HepG2 (cell line): ENCODE data around the gene CCDC57. TPM values are rescaled to one million over a fixed set of nuclear protein-coding genes. Genes with fewer than 3 reads are reported as not detected.
A peak's percentile ranks its signal among the peaks of the same experiment; 100 is the strongest.

Experiments
- HINFP ChIP-seq: sonication (generic); formaldehyde crosslinking; IDR thresholded peaks from 2 replicates; pipeline ENCODE4 v1.4.0; 2020; ENCODE audit warnings: low read depth, mild to moderate bottlenecking, missing genetic modification reagents
- PHF5A ChIP-seq: IDR thresholded peaks from one replicate; pipeline ENCODE4 v1.6.1; 2018; ENCODE audit warnings: low read depth, missing genetic modification reagents; ENCODE audit not compliant: unreplicated experiment
- SNAPC4 ChIP-seq: sonication (generic); formaldehyde crosslinking; IDR thresholded peaks from 2 replicates; pipeline ENCODE4 v1.4.0; 2020; ENCODE audit warnings: mild to moderate bottlenecking, missing genetic modification reagents
- YEATS2 ChIP-seq: sonication (generic); formaldehyde crosslinking; IDR thresholded peaks from 2 replicates; pipeline ENCODE4 v1.4.0; 2020; ENCODE audit warnings: missing genetic modification reagents, borderline replicate concordance
- ZBTB44 ChIP-seq: sonication (generic); formaldehyde crosslinking; IDR thresholded peaks from 2 replicates; pipeline ENCODE4 v1.4.0; 2020; ENCODE audit warnings: missing genetic modification reagents
- ZNF17 ChIP-seq: sonication (generic); formaldehyde crosslinking; IDR thresholded peaks from 2 replicates; pipeline ENCODE4 v1.5.0; 2020; ENCODE audit warnings: mild to moderate bottlenecking, missing genetic modification reagents
- ZNF280D ChIP-seq: sonication (generic); formaldehyde crosslinking; IDR thresholded peaks from 2 replicates; pipeline ENCODE4 v1.5.1; 2020; ENCODE audit warnings: mild to moderate bottlenecking, missing genetic modification reagents
- ZNF501 ChIP-seq: sonication (generic); formaldehyde crosslinking; IDR thresholded peaks from 2 replicates; pipeline ENCODE4 v1.5.1; 2020; ENCODE audit warnings: mild to moderate bottlenecking, moderate library complexity, missing genetic modification reagents
- ZNF556 ChIP-seq: sonication (generic); formaldehyde crosslinking; IDR thresholded peaks from 2 replicates; pipeline ENCODE4 v1.4.0; 2020; ENCODE audit warnings: mild to moderate bottlenecking, missing genetic modification reagents, borderline replicate concordance
- ZNF652 ChIP-seq: IDR thresholded peaks from 2 replicates; pipeline ENCODE4 v1.6.1; 2016; ENCODE audit warnings: low read depth, borderline replicate concordance
- ZNF687 ChIP-seq: sonication (generic); formaldehyde crosslinking; IDR thresholded peaks from 2 replicates; pipeline ENCODE4 v1.5.1; 2020; ENCODE audit warnings: mild to moderate bottlenecking, missing genetic modification reagents, moderate library complexity
- ZNF703 ChIP-seq: sonication (generic); formaldehyde crosslinking; IDR thresholded peaks from 2 replicates; pipeline ENCODE4 v1.5.1; 2020; ENCODE audit warnings: missing genetic modification reagents, mild to moderate bottlenecking, moderate library complexity, borderline replicate concordance
- polyA plus RNA-seq, 8 experiments: library from polyadenylated mRNA; depleted of rRNA in 3 of 8; stranded (reverse) in 7 of 8; unstranded in 1 of 8; fragments of >200 nt; fragmentation: Illumina TruSeq in 4 of 8; extraction: Trizol in 4 of 8; gene quantifications; 2 replicates each; pipeline versions ENCODE4 v1.2.1 to v1.2.3, GENCODE V29; 2011 to 2016; ENCODE audit warnings: low read depth in 4 of 8, missing spikeins in 1 of 8, mixed read lengths in 1 of 8; ENCODE audit not compliant: insufficient read depth in 1 of 8
- total RNA-seq, 5 experiments: library from RNA; depleted of rRNA; stranded (reverse); fragments of >200 nt; fragmentation: Illumina TruSeq; extraction: Trizol; gene quantifications; 2 replicates each; pipeline ENCODE4 v1.2.3, GENCODE V29; 2016; ENCODE audit warnings: low read depth in 1 of 5

The CCDC57 gene
- total and polyA plus RNA-seq, 2 of the 13 experiments (the other 11 are each of a cell fraction or from before 2014, with no cell fraction given) = 59.3 to 59.9 TPM

GRCh38 chr17:82228278-82228841 lies 15.7 kb upstream of the CCDC57 start (continued):
- TF ChIP-seq ZNF501 (CRISPR knock-in tag) = peak; percentile 18; the same call in 1 of the 2 replicates
- no peak for TF ChIP-seq ZNF17
- TF ChIP-seq YEATS2 (CRISPR knock-in tag) = no peak
- TF ChIP-seq ZNF703 (CRISPR knock-in tag) = 0 out of 2 replicates have a peak, but pooled peaks have one; percentile 49
- TF ChIP-seq ZNF556 = no peak
- no peak for TF ChIP-seq PHF5A (CRISPR knock-in tag)
- TF ChIP-seq ZBTB44 = no peak
- TF ChIP-seq ZNF280D (CRISPR knock-in tag) = no peak
- no peak for TF ChIP-seq SNAPC4 (CRISPR knock-in tag)
- TF ChIP-seq HINFP (CRISPR knock-in tag) = peak; percentile 8; the same call in 1 of the 2 replicates
- TF ChIP-seq ZNF687 = peak; percentile 87
- TF ChIP-seq ZNF652 (CRISPR knock-in tag) = no peak
